HG03175 (cell line): ENCODE measurements around the gene UGT1A3.
"Not testable (repeated sequence)": the region's sequence is repeated elsewhere in the genome, so short reads cannot be mapped to it uniquely, and the experiment has no call there.

Source experiments
- ATAC-seq: cut with Tn5 transposase; IDR thresholded peaks from one replicate; pipeline ENCODE4 v1.9.1; 2021; ENCODE audit warnings: mild to moderate bottlenecking, moderate library complexity; ENCODE audit not compliant: unreplicated experiment

Gene UGT1A3

GRCh38 chr2:233707940-233708644 is 20.8 kb upstream of the UGT1A3 start:
- ATAC-seq, result no peak

DNA sequence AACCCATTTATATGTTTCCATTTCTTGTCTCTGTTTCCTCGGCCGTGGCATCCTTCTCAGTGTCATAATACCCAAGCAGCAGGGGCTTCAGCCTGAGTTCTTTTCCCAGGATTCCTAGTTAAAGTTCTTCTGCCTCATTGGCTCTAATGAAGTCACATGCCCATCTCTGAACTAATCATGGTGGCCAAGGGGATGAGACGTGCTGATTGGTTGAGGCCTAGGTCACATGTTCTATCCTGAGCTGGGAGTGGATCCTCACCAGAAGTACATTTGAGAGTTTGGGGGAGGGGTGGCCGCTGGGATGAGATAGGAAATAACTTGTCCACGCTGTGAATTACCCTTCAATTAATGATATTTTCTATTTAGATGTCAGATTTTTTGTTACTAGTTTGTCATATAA is 19.9 kb upstream of the UGT1A3 start:
- no peak for ATAC-seq

DNA sequence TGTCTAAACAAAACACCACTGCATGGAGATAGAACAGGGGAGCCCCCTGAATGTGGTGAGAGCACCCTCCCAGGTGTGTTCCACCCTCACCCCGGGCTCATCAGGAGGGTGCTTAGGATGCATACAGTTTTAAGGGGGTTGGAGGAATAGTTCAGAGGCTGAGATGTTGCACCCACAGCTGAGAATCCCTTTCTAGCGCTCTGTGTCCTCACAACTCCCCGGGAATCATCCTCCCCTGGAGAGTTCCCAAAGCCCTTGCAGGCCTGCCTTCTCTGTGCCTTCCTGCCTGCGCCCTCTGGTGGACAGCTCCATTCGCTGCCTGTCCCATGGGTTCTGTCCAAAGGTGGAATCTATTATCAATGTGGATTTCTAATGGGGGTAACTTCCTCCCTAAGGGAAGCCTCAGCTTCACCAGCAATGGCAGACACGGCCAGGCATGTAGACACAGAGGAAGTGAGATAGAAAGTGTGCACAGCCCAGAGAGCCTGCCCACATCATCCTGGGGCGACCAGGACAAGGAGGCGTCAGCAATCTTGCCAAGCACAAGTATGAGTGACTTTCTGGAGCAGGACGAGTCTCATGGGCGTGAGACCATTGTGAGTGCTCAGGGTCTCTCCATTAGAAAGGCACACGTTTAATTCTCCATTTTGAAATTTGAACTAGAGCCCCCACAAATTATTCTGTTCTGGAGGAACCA is 17.4 kb upstream of the UGT1A3 start:
- peak; percentile 62 for ATAC-seq

DNA sequence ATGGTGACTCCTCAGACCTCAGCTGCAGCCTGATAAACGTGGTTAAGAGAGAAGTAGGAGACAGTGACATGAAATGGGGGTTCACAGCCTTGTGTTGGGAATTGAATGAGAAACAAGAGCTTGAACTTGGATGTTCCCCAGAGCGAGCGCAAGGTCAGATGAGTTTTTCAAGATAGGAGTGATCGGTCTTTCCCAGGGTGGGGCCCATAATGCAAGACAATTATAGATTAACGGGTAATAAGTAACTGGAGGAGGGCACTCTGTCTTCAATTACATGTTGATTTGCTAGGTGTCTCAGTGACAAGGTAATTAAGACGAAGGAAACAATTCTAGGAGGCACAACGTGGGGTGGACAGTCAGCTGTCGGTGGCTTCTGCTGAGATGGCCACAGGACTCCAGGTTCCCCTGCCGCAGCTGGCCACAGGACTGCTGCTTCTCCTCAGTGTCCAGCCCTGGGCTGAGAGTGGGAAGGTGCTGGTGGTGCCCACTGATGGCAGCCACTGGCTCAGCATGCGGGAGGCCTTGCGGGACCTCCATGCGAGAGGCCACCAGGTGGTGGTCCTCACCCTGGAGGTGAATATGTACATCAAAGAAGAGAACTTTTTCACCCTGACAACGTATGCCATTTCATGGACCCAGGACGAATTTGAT is 16.1 kb upstream of the UGT1A3 start, which contains the start of gene UGT1A5:
TSS of gene UGT1A5 (plus strand) at position 297 of the 651 bp plus-strand sequence. CDS start at position 382, 85 bp downstream.
- ATAC-seq, result no peak

DNA sequence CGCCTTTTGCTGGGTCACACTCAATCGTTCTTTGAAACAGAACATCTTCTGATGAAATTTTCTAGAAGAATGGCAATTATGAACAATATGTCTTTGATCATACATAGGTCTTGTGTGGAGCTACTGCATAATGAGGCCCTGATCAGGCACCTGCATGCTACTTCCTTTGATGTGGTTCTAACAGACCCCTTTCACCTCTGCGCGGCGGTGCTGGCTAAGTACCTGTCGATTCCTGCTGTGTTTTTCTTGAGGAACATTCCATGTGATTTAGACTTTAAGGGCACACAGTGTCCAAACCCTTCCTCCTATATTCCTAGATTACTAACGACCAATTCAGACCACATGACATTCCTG is 15.6 kb upstream of the UGT1A3 start:
- no peak for ATAC-seq

GRCh38 chr2:233714121-233714520 is 14.7 kb upstream of the UGT1A3 start:
- ATAC-seq, result no peak

GRCh38 chr2:233718552-233718951 is 10.3 kb upstream of the UGT1A3 start, which contains the start of gene UGT1A4:
Gene UGT1A4, plus strand, starts transcription at chr2:233718736. Its CDS starts 85 bp downstream, at chr2:233718821.
- no peak for ATAC-seq

- ATAC-seq, result not testable (repeated sequence)
Measured at GRCh38 chr2:233736868-233737653, 8.2 kb downstream of the UGT1A3 start.

DNA sequence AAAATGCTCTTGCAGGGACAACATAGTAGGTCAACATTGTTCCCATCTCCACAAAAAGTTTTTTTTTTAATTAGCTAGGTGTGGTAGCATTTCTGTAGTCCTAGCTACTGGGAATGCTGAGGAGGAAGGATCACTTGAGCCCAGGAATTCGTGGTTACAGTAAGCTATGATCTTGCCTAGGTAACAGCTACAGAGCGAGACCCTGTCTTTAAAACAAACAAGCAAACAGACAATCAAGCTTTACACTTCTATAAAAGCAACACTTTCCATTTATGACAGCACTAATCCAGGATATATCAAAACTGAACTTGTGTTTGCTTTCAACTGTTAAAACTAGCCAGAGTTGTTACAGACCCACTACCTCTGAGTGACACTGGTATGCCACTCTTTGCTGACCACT is 12.0 kb downstream of the UGT1A3 start:
- no peak for ATAC-seq

GRCh38 chr2:233743464-233744259 is 14.8 kb downstream of the UGT1A3 start:
- no peak for ATAC-seq

DNA sequence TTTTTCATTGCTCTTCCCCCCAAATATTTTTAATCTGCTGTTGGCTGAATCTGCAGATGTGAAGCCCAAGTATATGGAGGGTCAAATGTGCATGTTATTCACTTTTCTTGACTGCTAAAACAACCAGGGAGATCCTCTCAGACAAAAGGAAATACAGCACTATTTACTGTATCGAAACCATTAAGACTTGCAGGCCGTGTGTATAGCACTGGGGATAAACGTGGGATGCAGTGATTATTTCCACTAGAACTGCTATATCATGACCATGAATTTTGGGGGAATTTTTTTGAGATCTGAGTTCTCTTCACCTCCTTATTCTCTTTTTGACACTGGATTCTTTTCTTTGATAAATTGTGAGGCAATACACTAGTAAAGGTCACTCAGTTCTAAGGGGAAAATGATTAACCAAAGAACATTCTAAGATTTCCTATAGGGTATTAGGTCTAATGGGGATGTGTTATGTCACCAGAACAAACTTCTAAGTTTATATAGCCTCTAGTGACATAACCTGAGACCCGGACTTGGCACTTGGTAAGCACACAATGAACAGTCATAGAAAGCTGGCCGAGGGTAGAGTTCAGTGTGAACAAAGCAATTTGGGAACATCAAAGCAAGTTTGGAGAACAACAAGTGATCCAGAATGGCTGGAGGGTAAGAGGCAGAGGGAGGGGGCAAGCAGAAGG is 16.4 kb downstream of the UGT1A3 start:
- ATAC-seq, result no peak

DNA sequence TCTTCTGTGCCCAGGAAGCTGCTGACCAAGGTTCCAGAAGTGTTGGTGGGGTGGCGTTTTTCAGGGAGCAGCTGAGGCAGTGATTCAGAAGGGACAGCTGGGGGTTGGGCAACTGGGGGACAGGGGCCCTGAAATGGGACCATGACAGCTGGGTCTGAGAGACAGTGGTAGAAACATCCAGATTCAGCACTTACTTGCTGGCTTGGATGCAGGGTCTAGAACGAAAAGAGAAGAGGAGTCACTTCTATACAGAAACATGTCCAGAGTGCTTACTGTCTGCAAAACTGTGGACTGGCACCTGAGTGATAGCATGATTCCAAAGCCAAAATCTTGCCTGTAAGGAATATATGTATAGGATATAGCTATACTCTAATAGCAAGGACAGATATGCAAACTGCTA is 17.0 kb downstream of the UGT1A3 start:
- ATAC-seq, result not testable (repeated sequence)

DNA sequence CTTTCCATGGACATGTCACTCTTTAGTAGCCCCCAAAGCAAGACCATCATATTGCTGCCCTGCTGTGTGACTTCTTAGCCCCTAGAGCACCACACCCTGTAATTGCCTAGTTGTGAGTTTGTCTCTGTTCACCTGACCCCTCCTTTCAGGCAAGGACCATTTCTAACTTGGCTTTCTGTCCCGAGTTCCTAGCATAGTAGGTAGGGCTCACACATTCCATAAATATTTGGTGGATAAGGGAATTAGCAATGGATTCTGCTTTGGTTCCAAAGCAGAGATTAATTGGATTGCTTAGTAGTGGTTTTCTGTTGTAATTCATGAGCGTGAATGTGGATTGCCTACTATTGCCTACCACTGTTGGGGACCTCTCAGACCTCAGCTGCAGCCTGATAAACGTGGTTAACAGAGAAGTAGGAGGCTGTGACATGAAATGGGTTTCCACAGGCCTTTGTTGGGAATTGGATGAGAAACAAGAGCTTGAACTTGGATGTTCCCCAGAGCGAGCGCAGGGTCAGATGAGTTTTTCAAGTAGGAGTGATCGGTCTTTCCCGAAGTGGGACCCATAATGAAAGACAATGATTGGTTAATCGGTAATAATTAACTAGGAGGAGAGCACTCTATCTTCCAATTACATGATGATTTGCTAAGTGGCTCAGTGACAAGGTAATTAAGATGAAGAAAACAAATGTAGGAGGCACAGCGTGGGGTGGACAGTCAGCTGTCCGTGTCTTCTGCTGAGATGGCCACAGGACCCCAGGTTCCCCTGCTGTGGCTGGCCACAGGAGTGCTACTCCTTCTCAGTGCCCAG is 17.8 kb downstream of the UGT1A3 start:
- ATAC-seq, result no peak

DNA sequence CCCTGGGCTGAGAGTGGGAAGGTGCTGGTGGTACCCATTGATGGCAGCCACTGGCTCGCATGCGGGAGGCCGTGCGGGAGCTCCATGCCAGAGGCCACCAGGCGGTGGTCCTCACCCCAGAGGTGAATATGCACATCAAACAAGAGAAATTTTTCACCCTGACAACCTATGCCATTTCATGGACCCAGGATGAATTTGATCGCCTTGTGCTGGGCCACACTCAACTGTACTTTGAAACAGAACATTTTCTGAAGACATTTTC is 18.4 kb downstream of the UGT1A3 start:
- ATAC-seq, result no peak

DNA sequence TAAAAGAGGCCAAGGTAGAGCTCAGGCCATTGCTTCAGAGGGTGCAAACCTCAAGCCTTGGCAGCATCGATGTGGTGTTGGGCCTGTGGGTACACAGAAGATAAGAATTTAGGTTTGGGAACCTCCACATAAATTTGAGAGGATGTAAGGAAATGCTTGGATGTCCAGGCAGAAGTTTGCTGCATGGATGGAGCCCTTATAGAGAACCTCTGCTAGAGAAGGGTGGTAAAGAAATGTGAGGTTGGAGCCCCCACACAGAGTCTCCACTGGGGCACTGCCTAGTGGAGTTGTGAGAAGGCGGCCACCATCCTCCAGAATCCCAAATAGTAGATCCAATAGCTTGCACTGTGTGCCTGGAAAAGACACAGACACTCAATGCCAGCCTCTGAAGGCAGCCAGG is 21.8 kb downstream of the UGT1A3 start:
- ATAC-seq, result not testable (repeated sequence)

- not testable (repeated sequence) for ATAC-seq
Measured at GRCh38 chr2:233751212-233752009, 22.6 kb downstream of the UGT1A3 start.

GRCh38 chr2:233754872-233755611 is 26.2 kb downstream of the UGT1A3 start:
- no peak for ATAC-seq
